ENCODE data around the gene TXNDC12.

- TF ChIP-seq CREB1 (IDR thresholded peaks at IDR 0.05; ENCODE audit: low read depth) (no peak), FOXM1 (IDR thresholded peaks at IDR 0.05; ENCODE audit: borderline replicate concordance, low read depth) (no peak), NFIC (IDR thresholded peaks at IDR 0.05) (no peak), RAD21 (IDR thresholded peaks at IDR 0.05; ENCODE audit: low read depth) (no peak), ZBTB7A (IDR thresholded peaks at IDR 0.05; ENCODE audit: low read depth) (no peak), YY1 (IDR thresholded peaks at IDR 0.05; ENCODE audit: low read depth) (no peak)
Measured at GRCh38 chr1:52060822-52061221, 5.8 kb upstream of the TXNDC12 start.
